ENCODE data around the gene RBM39. TPM values are rescaled to one million over a fixed set of nuclear protein-coding genes. Genes with fewer than 3 reads are reported as not detected.
A peak's percentile ranks its signal among the peaks of the same experiment; 100 is the strongest.
"Not testable (repeated sequence)": the region's sequence is repeated elsewhere in the genome, so short reads cannot be mapped to it uniquely, and the experiment has no call there.

RBM39 gene
- total and polyA plus RNA-seq, 12 donors: 98.8 to 412 (median 124) TPM

GRCh38 chr20:35718972-35719635, 23.0 kb downstream of the RBM39 start:
- ATAC-seq (no peak), DNase-seq (no peak)
- intact Hi-C loops (cut with DNase I): loop anchor here in 2 of 10 donors (10.0 kb wide), 1 partner anchor 166 kb away; no protein-coding TSS in a partner anchor
- H3K4me3 ChIP-seq: no peak overlapping the region
- whole genome bisulfite sequencing, 2 donors: 83 to 87% methylated on average over 12 of the region's 12 CpGs
- H3K27ac ChIP-seq: no peak overlapping the region
- no peak for TF ChIP-seq CTCF (IDR thresholded peaks at IDR 0.05)
- no peaks in the 10 kb centered on the region for H3K9me3 ChIP-seq
- peaks cover 18 to 100% (median 97%) of the 10 kb centered on the region in 9 donors for H3K36me3 ChIP-seq
- H3K27me3 ChIP-seq: no peaks in the 10 kb centered on the region
- H3K4me1 ChIP-seq: peaks cover 3 to 78% (median 27%) of the 10 kb centered on the region in 9 donors

- not testable (repeated sequence) for H3K27me3 ChIP-seq, DNase-seq, H3K9me3 ChIP-seq, H3K4me3 ChIP-seq, H3K27ac ChIP-seq
- intact Hi-C loops (cut with DNase I): loop anchor here in 2 of 10 donors (10.0 kb wide), 1 partner anchor 166 kb away; no protein-coding TSS in a partner anchor
- Histone ChIP-seq H3K36me3 (peaks cover 12 to 100% (median 97%) of the 10 kb centered on the region in 9 donors), H3K4me1 (peaks cover 3 to 76% (median 23%) of the 10 kb centered on the region in 9 donors)
- peak in 1 of 8 donors; percentile 39 for ATAC-seq
- WGBS, 2 donors: 89 to 91% methylated on average over 8 of the region's 8 CpGs
Measured at GRCh38 chr20:35718321-35718720, 23.7 kb downstream of the RBM39 start.

GRCh38 chr20:35716330-35716729, 25.7 kb downstream of the RBM39 start:
- no peak for DNase-seq
- no peak for TF ChIP-seq CTCF (IDR thresholded peaks at IDR 0.05)
- Histone ChIP-seq H3K4me3 (no peak overlapping the region), H3K4me1 (peaks cover 0 to 73% (median 16%) of the 10 kb centered on the region in 9 donors), H3K27me3 (no peaks in the 10 kb centered on the region), H3K9me3 (no peaks in the 10 kb centered on the region), H3K36me3 (peaks cover 10 to 100% (median 97%) of the 10 kb centered on the region in 9 donors), H3K27ac (no peak overlapping the region)
- 96 to 97% methylated on average over 4 of the region's 4 CpGs for WGBS, 2 donors
- intact Hi-C loops (cut with DNase I): loop anchor here in 2 of 10 donors (10.0 kb wide), 1 partner anchor 168 kb away; no protein-coding TSS in a partner anchor
- no peak for ATAC-seq

GRCh38 chr20:35715652-35716051, 26.4 kb downstream of the RBM39 start:
- WGBS, 2 donors: 92 to 95% methylated on average over 2 of the region's 2 CpGs
- intact Hi-C loops (cut with DNase I): loop anchor here in 2 of 10 donors (10.0 kb wide), 1 partner anchor 169 kb away; no protein-coding TSS in a partner anchor
- Histone ChIP-seq H3K4me1 (peaks cover 0 to 74% (median 18%) of the 10 kb centered on the region in 9 donors), H3K36me3 (peaks cover 10 to 100% (median 97%) of the 10 kb centered on the region in 9 donors), H3K9me3 (no peaks in the 10 kb centered on the region), H3K4me3 (no peak overlapping the region), H3K27me3 (no peaks in the 10 kb centered on the region), H3K27ac (no peak overlapping the region)
- no peak for ATAC-seq
- TF ChIP-seq CTCF (IDR thresholded peaks at IDR 0.05): no peak
- no peak for DNase-seq

GRCh38 chr20:35714127-35714526, 27.9 kb downstream of the RBM39 start:
- Histone ChIP-seq H3K27ac (no peak overlapping the region), H3K9me3 (no peaks in the 10 kb centered on the region), H3K4me3 (no peak overlapping the region), H3K27me3 (no peaks in the 10 kb centered on the region), H3K36me3 (peaks cover 10 to 100% (median 90%) of the 10 kb centered on the region in 9 donors), H3K4me1 (peaks cover 0 to 74% (median 22%) of the 10 kb centered on the region in 9 donors)
- DNase-seq (no peak), ATAC-seq (no peak)
- 60 to 64% methylated on average over 4 of the region's 4 CpGs for WGBS, 2 donors
- intact Hi-C loops (cut with DNase I): loop anchor here in 2 of 10 donors (10.0 kb wide), 1 partner anchor 171 kb away; no protein-coding TSS in a partner anchor
- TF ChIP-seq CTCF (IDR thresholded peaks at IDR 0.05): no peak

GRCh38 chr20:35713120-35713519, 28.9 kb downstream of the RBM39 start:
- 84 to 89% methylated on average over 9 of the region's 9 CpGs for WGBS, 2 donors

More at GRCh38 chr20:35713120-35713519, 28.9 kb downstream of the RBM39 start:
- DNase-seq, H3K27me3 ChIP-seq, H3K9me3 ChIP-seq, H3K4me3 ChIP-seq, H3K27ac ChIP-seq: not testable (repeated sequence)
- peak in 1 of 8 donors; percentile 34 for ATAC-seq
- intact Hi-C loops (cut with DNase I): loop anchor here in 2 of 10 donors (10.0 kb wide), 1 partner anchor 172 kb away; no protein-coding TSS in a partner anchor
- Histone ChIP-seq H3K36me3 (peaks cover 9 to 100% (median 90%) of the 10 kb centered on the region in 9 donors), H3K4me1 (peaks cover 0 to 77% (median 27%) of the 10 kb centered on the region in 9 donors)
